D721Med (cell line): ENCODE results near the gene NCAN.
"Not testable (repeated sequence)": the region's sequence is repeated elsewhere in the genome, so short reads cannot be mapped to it uniquely, and the experiment has no call there.

ENCODE experiments used
- DNase-seq: peaks from one replicate; pipeline ENCODE4 v3.0.0; 2011; ENCODE audit warnings: low spot score; ENCODE audit not compliant: insufficient read length
- FAIRE-seq: peaks from 2 replicates; lab custom pipeline; 2011; peaks lifted over from hg19 to GRCh38; lab: Jason Lieb, UNC
- TF ChIP-seq, protein P1 (sequence below): IDR thresholded peaks from 2 replicates; pipeline ENCODE4 v1.5.1; 2012; ENCODE audit warnings: mild to moderate bottlenecking, control low read depth; ENCODE audit not compliant: insufficient read depth; ENCODE audit errors: missing control alignments

The NCAN gene

DNA sequence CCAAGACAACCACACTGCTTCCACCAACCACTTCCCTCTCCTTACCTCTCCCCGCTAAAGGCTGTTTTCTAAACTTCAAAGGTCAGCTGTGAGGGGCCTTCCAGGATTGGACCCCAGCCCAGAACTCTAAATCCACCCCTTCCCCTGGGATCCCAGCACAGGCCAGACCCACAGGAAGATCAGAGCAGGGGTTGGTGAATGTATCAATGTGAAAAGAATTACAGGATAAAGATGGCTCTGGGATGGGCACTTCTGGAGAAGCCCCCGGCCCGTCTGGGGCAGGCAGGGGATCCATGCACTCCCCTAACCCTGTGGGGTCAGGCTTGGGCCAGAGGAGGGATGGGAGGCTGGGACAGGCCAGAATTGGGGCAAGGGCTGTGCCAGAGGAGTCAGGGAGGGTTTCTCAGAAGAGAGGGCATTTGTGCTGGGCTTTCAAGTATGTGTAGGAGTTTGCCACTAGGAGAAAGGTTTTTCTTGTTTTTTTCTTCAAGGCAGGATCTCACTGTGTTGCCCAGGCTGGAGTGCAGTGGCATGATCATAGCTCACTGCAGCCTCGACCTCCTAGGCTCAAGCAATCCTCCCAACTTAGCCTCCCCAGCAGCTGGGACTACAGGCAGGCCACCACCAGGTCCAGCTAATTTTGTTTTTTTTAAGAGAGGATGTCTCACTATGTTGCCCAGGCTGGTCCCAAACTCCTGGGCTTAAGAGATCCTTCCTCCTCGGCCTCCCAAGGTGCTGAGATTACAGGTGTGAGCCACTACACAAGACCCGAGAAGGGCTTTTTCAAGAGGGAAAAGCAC is 40.7 kb upstream of the NCAN start:
- DNase-seq = no peak
- no peak for FAIRE-seq
- TF ChIP-seq, protein P1, sequence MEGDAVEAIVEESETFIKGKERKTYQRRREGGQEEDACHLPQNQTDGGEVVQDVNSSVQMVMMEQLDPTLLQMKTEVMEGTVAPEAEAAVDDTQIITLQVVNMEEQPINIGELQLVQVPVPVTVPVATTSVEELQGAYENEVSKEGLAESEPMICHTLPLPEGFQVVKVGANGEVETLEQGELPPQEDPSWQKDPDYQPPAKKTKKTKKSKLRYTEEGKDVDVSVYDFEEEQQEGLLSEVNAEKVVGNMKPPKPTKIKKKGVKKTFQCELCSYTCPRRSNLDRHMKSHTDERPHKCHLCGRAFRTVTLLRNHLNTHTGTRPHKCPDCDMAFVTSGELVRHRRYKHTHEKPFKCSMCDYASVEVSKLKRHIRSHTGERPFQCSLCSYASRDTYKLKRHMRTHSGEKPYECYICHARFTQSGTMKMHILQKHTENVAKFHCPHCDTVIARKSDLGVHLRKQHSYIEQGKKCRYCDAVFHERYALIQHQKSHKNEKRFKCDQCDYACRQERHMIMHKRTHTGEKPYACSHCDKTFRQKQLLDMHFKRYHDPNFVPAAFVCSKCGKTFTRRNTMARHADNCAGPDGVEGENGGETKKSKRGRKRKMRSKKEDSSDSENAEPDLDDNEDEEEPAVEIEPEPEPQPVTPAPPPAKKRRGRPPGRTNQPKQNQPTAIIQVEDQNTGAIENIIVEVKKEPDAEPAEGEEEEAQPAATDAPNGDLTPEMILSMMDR = no peak

DNA sequence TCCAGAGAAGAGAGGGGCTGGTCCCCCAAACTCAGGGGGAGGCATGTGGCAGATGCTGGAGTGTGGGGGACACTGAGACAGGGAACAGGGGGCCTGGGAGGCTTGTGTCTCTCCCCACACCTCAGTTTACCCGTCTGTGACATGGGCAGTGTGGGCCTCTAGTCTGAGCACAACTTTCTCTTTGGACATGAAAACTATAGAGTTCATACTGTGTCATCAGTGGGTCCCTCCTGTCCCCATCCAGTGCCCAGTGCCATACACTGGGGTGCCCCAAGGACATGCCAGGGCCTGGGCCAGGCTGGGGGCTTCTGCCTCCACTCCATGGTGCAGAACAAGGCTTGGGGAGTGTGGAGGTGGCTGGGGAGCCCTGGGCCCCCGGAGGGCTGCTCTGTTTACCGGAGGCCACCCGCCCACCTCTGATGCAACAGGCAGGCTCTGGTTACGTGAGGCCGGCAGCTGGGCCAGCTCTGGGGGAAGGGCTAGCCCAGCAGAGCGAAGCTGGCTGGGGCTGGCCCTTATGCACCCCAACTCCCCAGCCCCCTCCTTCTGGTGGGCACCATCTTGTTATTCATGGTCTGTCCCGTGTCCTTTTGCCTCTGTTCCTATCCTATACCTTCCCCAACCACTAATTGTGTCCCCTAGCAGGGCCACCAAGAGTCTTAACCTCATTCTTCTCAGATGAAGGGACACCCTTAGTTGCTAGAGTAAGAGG is 39.8 kb upstream of the NCAN start:
- TF ChIP-seq, protein P1 = no peak
- FAIRE-seq (no peak), DNase-seq (no peak)

DNA sequence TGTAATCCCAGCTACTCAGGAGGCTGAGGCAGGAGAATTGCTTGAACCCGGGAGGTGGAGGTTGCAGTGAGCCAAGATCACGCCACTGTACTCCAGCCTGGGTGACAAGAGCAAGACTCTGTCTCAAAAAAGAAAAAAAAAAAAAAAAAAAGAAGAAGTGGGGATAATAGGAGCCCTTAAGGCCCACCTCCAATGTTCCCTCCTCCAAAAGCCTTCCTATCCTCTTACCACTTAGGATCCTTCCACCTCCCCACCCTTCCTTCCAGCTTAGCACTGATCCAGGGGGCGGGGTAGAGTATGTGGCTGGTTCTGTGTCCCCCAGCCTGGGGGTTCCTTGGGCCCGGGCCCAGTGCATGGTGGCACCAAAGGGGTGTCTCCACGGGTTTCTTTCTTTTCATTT is 38.5 kb upstream of the NCAN start:
- FAIRE-seq, DNase-seq: not testable (repeated sequence)

DNA sequence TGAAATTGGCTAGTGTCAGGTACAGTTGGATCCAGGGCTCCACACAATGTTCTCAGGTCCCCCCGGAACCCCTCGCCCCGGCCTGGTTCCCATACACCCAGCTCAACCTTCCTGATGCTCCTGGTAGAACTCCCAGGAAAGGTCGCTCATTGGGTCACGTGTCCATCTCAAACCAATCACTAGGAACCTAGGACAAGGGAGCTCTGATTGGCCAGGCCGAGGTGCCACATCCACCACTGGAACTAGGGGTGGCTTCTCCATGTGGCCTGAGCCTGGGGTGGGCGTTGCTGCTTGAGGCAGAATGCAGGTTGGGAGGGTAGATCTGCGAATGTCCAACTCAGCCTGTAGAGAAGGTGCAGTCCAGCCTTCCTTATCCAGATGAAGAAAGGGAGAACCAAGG is 34.8 kb upstream of the NCAN start:
- TF ChIP-seq, protein P1 = no peak
- FAIRE-seq = no peak
- no peak for DNase-seq

DNA sequence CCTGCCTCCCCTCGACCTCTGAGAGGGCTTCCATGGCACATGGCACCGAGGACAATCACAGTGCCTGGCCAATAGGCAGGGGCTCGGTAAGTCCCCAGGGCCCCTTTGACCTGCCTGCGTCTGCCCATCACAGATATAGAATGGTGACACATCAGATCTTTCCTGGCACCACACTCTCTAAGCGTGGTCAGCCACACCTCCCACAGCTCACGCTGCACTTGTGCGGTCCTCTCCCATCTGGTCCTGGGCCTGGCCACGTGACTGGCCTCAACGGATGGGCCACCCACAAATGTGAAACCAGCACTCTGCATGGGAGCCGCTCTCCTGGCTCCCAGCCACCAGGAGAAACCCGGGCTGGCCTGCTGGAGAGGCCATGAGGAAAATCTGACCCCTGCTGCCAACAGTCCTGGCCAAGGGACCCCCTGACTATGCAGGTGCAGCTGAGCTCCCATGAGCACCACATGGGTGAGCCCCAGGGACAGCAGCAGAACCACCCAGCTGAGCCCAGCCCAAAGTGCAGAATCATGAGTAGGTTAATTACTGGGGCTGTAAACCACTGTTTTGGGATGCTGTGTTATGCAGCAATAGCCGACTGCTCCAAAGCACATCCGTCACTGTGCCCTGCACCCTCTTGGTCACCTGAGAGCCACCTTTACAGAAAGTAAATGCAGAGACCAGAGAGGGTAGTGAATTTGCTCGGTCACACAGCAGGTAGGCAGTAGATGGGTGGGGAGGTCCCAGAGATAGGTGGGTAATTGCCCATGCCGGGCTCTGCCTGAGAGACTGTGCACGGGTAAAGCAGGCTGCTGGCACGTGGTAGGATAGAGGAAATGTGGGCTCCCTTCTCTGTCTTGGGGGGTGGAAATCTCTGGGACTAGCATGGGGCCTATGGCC is 32.0 kb upstream of the NCAN start:
- FAIRE-seq (no peak), DNase-seq (no peak)
- TF ChIP-seq, protein P1 = no peak

DNA sequence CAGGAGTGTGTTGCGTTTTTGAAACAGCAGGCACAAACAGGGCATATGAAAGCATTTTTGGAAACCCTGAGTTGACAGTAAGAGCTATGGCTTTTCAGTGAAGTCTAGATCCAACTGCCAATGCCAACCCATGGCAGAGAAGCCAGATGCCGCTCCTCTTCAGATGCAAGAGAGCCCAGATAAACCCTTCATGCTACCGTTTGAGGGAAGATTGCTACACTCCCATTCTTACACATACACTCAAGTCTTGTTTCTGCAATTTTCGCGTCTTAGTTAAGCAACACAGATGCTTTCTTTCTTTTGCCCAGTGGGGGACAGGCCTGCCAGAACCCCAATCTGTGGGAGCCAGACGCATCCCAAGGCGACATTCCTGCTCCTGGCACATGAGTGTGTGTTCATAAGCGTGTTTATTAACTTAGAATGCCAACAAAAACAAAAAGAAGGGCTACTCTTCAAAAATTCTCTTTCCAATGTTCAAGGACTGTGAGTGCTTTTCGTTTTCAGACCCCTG is 30.2 kb upstream of the NCAN start:
- TF ChIP-seq, protein P1 = no peak
- DNase-seq = no peak
- no peak for FAIRE-seq
